VCaP (cell line): ENCODE data around the gene PTGIS.
A peak's percentile ranks its signal among the peaks of the same experiment; 100 is the strongest.

Experiments
- H3K27ac ChIP-seq: fragments of 450-650 bp; 2 replicates; pipeline ENCODE4 v1.5.1; 2017
- CTCF ChIP-seq: fragments of 450-650 bp; conservative IDR thresholded peaks from 2 replicates; pipeline ENCODE4 v1.5.1; 2017; ENCODE audit warnings: mild to moderate bottlenecking, moderate library complexity

PTGIS gene

GRCh38 chr20:49489688-49490087 lies 78.2 kb downstream of the PTGIS start:
- H3K27ac ChIP-seq: no peak overlapping the region
- no peak for TF ChIP-seq CTCF

- no peak for TF ChIP-seq CTCF
- H3K27ac ChIP-seq: no peak overlapping the region
These were observed 81.9 kb downstream of the PTGIS start for GRCh38 chr20:49486064-49486463.

- no peak for TF ChIP-seq CTCF
- H3K27ac ChIP-seq: no peak overlapping the region
These were observed 82.4 kb downstream of the PTGIS start for GRCh38 chr20:49485563-49485962.

- peak; percentile 94 for TF ChIP-seq CTCF
- peak overlapping the region; percentile 80 for H3K27ac ChIP-seq
These were observed 83.5 kb downstream of the PTGIS start for GRCh38 chr20:49484180-49485140.

GRCh38 chr20:49483696-49484123 lies 84.2 kb downstream of the PTGIS start:
- H3K27ac ChIP-seq: peak overlapping the region; percentile 80
- TF ChIP-seq CTCF: no peak

GRCh38 chr20:49483018-49483695 lies 84.8 kb downstream of the PTGIS start:
- no peak for TF ChIP-seq CTCF

GRCh38 chr20:49482621-49483017 lies 85.3 kb downstream of the PTGIS start, which contains the start of gene KCNB1:
Gene KCNB1, minus strand, starts transcription at chr20:49482668. Its CDS starts 188 bp downstream, at chr20:49482480.
- peak within 1 kb of the TSS; percentile 80; the same call in 1 of the 2 replicates for H3K27ac ChIP-seq

More at GRCh38 chr20:49483018-49483695, 84.8 kb downstream of the PTGIS start:
- H3K27ac ChIP-seq: peak overlapping the region; percentile 80; the same call in 1 of the 2 replicates

More at GRCh38 chr20:49482621-49483017, 85.3 kb downstream of the PTGIS start, which contains the start of gene KCNB1:
- no peak for TF ChIP-seq CTCF
